Stomach (tissue), 9 donors: ENCODE results near the gene MCM5. TPM values are rescaled to one million over a fixed set of nuclear protein-coding genes. Genes with fewer than 3 reads are reported as not detected.

ENCODE experiments used
- DNase-seq, 2 donors: peaks; one replicate each; pipeline versions ENCODE4 v3.0.0 to v3.0.0-alpha.2; 2013 to 2019
- H3K27ac ChIP-seq, 5 donors: fragments of 200-600 bp in 4 of 5; sonication (generic) in 4 of 5; one replicate each; pipeline ENCODE4 v1.5.1; 2013 to 2019; ENCODE audit warnings: mild to moderate bottlenecking in 1 of 5, moderate library complexity in 1 of 5
- H3K27me3 ChIP-seq, 3 donors: fragments of 200-600 bp; sonication (generic); one replicate each; pipeline ENCODE4 v1.5.1; 2017 to 2019; ENCODE audit warnings: mixed run types in 1 of 3
- H3K36me3 ChIP-seq, 4 donors: fragments of 200-600 bp; sonication (generic); 1 replicate in 3 of 4; 2 replicates in 1 of 4; pipeline ENCODE4 v1.5.1; 2016 to 2019
- H3K4me1 ChIP-seq, 4 donors: fragments of 200-600 bp; sonication (generic); one replicate each; pipeline ENCODE4 v1.5.1; 2016 to 2019
- H3K4me3 ChIP-seq, 4 donors: fragments of 200-600 bp; sonication (generic) in 3 of 4; one replicate each; pipeline ENCODE4 v1.5.1; 2016 to 2019; ENCODE audit warnings: mild to moderate bottlenecking in 1 of 4
- H3K9me3 ChIP-seq, 4 donors: fragments of 200-600 bp; sonication (generic); one replicate each; pipeline ENCODE4 v1.5.1; 2016 to 2019
- EP300 ChIP-seq: sonication (generic); formaldehyde crosslinking; IDR thresholded peaks from one replicate; pipeline ENCODE4 v1.6.1; 2017; ENCODE audit warnings: antibody characterized with exemption
- POLR2A ChIP-seq, 4 donors: fragments of 450-650 bp; IDR thresholded peaks; one replicate each; pipeline ENCODE4 v1.6.1; 2016; ENCODE audit warnings: antibody characterized with exemption in 4 of 4, control low read depth in 2 of 4, mild to moderate bottlenecking in 1 of 4, moderate library complexity in 1 of 4
- POLR2AphosphoS5 ChIP-seq, 3 donors: sonication (generic); formaldehyde crosslinking; IDR thresholded peaks; one replicate each; pipeline ENCODE4 v1.6.1; 2016; ENCODE audit warnings: antibody characterized with exemption in 3 of 3
- WGBS, 5 donors: extraction: QIAGEN DNeasy Blood & Tissue Kit in 3 of 5; methylation state at CpG; one replicate each; pipeline versions ENCODE4 v1.1.5 to v1.1.7; 2013 to 2018; 5-methylcytosine and 5-hydroxymethylcytosine counted together
- intact Hi-C: fragments of 100-400 bp; cut with DNase I; formaldehyde crosslinking; loops from one replicate; pipeline ENCODE4 v1.15.1; 2023; ENCODE audit warnings: low total_unique reads
- polyA plus RNA-seq, 3 donors: library from polyadenylated mRNA; stranded (reverse); fragments of 200-250 nt; gene quantifications; one replicate each; pipeline ENCODE4 v1.2.3, GENCODE V29; 2013
- total RNA-seq, 5 donors: library from RNA; depleted of rRNA; stranded (reverse); fragments of >200 nt; gene quantifications; one replicate each; pipeline versions ENCODE4 v1.1.0 to v1.2.3, GENCODE V29; 2014 to 2016
- TF ChIP-seq, protein P1 (sequence below), 7 experiments: fragments of 450-650 bp in 4 of 7; fragments of 200-600 bp in 3 of 7; sonication (generic) in 3 of 7; IDR thresholded peaks; one replicate each; pipeline ENCODE4 v1.5.1; 2016 to 2019; ENCODE audit warnings: antibody characterized with exemption in 7 of 7, control low read depth in 2 of 7, mild to moderate bottlenecking in 1 of 7
- donor health status: healthy with polysubstance abuse.
- donor health status: Bipolar disorder and iron deficiency.
- donor health status: healthy.

Gene MCM5
- total and polyA plus RNA-seq, 8 donors = 13.0 to 74.5 (median 19.1) TPM

DNA sequence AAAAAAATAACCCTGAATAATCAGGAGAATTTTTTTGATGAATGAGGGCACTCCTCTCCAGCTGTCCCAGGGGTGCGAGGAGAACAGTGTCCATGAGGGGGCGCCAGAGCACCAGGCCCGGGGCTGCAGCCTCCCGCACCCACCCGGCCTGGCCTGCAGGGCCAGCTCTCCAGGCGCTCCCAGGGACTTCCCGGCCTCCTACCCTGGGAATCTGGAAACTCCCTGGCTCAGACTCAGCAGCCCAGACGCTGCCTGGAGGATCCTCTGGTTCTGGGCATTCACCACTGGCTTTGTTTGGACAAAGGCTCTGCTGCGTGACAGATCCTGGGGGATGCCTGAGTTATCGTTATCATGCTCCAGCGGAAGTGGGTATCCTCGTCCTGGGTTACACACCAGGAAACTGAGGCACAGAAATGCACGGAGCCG lies 31.0 kb downstream of the MCM5 start:
- intact Hi-C loops = no loop called here
- H3K9me3 ChIP-seq = peaks cover 8 to 15% (median 11%) of the 10 kb centered on the region in 4 donors

DNA sequence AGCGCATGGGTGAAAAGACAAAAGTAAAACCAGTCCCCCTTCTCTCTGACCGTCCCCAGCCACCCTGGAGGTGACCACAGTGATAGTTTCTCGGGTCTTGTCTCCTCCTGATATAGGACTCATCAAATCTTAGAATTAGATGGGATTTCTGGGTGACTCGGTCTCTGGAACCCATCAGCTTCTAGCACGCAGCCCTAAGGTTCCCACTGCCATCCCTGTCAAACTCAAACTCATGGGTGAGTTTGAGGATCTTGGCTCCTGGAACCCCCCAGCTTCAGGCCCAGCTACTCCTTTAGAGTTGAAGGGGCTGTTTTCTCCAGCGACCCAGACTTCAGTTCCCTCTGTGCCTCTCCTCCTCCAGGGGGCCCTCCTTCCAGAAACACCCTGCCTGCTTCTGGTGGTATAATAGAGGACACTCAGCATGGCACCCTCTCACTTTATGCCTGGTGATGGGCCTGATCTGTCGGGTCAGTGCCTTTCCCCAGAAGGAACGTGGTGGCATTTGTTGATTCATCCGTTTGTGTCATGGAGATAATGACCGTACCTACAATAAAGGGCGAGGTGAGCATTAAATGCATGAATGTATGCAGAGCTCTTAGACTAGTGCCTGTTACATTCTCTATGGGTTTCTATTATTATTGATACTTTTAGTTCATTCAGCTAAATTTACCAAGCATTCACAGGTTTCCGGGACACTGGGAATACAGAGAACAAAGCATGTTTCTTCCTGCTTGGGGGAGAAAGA lies 31.7 kb downstream of the MCM5 start:
- TF ChIP-seq, protein P1, sequence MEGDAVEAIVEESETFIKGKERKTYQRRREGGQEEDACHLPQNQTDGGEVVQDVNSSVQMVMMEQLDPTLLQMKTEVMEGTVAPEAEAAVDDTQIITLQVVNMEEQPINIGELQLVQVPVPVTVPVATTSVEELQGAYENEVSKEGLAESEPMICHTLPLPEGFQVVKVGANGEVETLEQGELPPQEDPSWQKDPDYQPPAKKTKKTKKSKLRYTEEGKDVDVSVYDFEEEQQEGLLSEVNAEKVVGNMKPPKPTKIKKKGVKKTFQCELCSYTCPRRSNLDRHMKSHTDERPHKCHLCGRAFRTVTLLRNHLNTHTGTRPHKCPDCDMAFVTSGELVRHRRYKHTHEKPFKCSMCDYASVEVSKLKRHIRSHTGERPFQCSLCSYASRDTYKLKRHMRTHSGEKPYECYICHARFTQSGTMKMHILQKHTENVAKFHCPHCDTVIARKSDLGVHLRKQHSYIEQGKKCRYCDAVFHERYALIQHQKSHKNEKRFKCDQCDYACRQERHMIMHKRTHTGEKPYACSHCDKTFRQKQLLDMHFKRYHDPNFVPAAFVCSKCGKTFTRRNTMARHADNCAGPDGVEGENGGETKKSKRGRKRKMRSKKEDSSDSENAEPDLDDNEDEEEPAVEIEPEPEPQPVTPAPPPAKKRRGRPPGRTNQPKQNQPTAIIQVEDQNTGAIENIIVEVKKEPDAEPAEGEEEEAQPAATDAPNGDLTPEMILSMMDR (IDR thresholded peaks at IDR 0.05) = no peak
- TF ChIP-seq EP300 = no peak
- no peak for TF ChIP-seq POLR2A (IDR thresholded peaks at IDR 0.05)
- no peak for DNase-seq
- intact Hi-C loops = no loop called here
- Histone ChIP-seq H3K27ac (peak overlapping the region in 3 of 5 donors; percentile 53 to 67 (median 53)), H3K4me3 (no peak overlapping the region), H3K27me3 (no peaks in the 10 kb centered on the region), H3K36me3 (peaks cover 0 to 27% (median 11%) of the 10 kb centered on the region in 4 donors), H3K4me1 (peaks cover 0 to 14% (median 7%) of the 10 kb centered on the region in 4 donors), H3K9me3 (peaks cover 8 to 15% (median 11%) of the 10 kb centered on the region in 4 donors)
- WGBS, 5 donors = 76 to 92% (median 85%) methylated on average over 12 of the region's 12 CpGs

More for the DNA sequence above, 31.0 kb downstream of the MCM5 start:
- no peak for TF ChIP-seq EP300
- TF ChIP-seq, protein P1 (IDR thresholded peaks at IDR 0.05) = peak in 6 of 7 experiments; percentile 42 to 99 (median 96)
- TF ChIP-seq POLR2A (IDR thresholded peaks at IDR 0.05) = no peak
- TF ChIP-seq POLR2AphosphoS5 (IDR thresholded peaks at IDR 0.05) = peak in 2 of 3 donors; percentile 33 to 63
- Histone ChIP-seq H3K27me3 (no peaks in the 10 kb centered on the region), H3K27ac (peak overlapping the region in 3 of 5 donors; percentile 53 to 67 (median 53)), H3K4me1 (peaks cover 0 to 14% (median 7%) of the 10 kb centered on the region in 4 donors), H3K4me3 (no peak overlapping the region), H3K36me3 (peaks cover 0 to 34% (median 16%) of the 10 kb centered on the region in 4 donors)
- peak; percentile 92 to 95 for DNase-seq
- 12 to 23% (median 18%) methylated on average over 11 to 14 of the region's 14 CpGs for WGBS, 5 donors

DNA sequence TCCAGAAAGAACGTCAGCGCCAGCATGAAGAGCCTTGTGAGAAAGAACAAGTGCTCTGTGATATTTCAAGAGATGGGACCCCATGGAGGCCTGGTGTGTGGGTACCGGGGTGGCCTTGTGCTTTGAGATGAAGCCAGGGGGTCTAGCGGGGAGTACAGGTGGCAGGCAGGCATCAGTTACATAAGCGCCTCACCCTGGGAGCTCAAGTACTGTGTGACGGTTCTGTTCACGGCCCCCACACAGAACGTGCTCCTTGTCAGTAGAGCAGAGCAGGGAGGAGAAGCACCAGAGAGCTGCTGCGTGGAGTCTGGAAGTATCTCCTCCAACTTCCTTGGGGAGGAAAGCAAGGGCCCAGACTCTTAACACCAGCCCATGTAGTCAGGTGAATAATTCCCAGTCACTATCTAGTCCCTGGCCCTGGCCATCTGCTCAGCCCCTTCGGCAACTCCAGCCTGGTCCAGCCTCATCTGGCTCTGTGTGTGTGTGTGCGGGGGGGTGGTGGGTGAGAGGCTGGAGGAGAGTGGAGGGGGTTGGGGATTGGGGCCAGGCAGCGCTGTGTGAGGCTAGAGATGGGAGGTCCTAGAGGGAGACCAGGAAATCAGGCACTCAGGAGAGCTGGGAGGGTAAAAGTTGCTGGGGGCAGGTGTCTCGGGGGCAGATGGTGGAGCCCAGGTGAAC lies 32.4 kb downstream of the MCM5 start:
- 96 to 98% (median 98%) methylated on average over 12 to 13 of the region's 13 CpGs for WGBS, 5 donors
- intact Hi-C loops = no loop called here
- no peak overlapping the region for H3K27ac ChIP-seq

More for the DNA sequence above, 32.4 kb downstream of the MCM5 start:
- no peak overlapping the region for H3K4me3 ChIP-seq
- H3K9me3 ChIP-seq = peaks cover 8 to 15% (median 11%) of the 10 kb centered on the region in 4 donors
- peaks cover 0 to 14% (median 7%) of the 10 kb centered on the region in 4 donors for H3K4me1 ChIP-seq
- H3K36me3 ChIP-seq = peaks cover 0 to 24% (median 10%) of the 10 kb centered on the region in 4 donors
- TF ChIP-seq POLR2A (IDR thresholded peaks at IDR 0.05) (no peak), POLR2AphosphoS5 (IDR thresholded peaks at IDR 0.05) (no peak), EP300 (no peak)
- TF ChIP-seq, protein P1 (IDR thresholded peaks at IDR 0.05) = no peak
- H3K27me3 ChIP-seq = no peaks in the 10 kb centered on the region
- DNase-seq = no peak
